Liver (tissue), 3 donors: ENCODE results near the gene ACLY.

Source experiments
- EGR1 ChIP-seq, 2 donors: IDR thresholded peaks; 2 replicates each; pipeline ENCODE4 v1.6.1; 2016 to 2018; ENCODE audit warnings: antibody characterized with exemption in 2 of 2, low read depth in 2 of 2
- JUND ChIP-seq, 2 donors: IDR thresholded peaks; 2 replicates each; pipeline ENCODE4 v1.6.1; 2016; ENCODE audit warnings: antibody characterized with exemption in 2 of 2
- NR2F2 ChIP-seq: IDR thresholded peaks from 2 replicates; pipeline ENCODE4 v1.6.1; 2016; ENCODE audit warnings: antibody characterized with exemption
- TAF1 ChIP-seq: conservative IDR thresholded peaks from 2 replicates; pipeline ENCODE4 v1.6.1; 2016; ENCODE audit warnings: antibody characterized with exemption, mild to moderate bottlenecking
- TF ChIP-seq, protein P1 (sequence below): fragments of 150-350 bp; IDR thresholded peaks from 2 replicates; pipeline ENCODE4 v1.5.1; 2017; ENCODE audit warnings: improper control_type of control experiment, low read depth, low read length; ENCODE audit not compliant: missing input control
- donor health status: healthy.
- donor health status: healthy.

DNA sequence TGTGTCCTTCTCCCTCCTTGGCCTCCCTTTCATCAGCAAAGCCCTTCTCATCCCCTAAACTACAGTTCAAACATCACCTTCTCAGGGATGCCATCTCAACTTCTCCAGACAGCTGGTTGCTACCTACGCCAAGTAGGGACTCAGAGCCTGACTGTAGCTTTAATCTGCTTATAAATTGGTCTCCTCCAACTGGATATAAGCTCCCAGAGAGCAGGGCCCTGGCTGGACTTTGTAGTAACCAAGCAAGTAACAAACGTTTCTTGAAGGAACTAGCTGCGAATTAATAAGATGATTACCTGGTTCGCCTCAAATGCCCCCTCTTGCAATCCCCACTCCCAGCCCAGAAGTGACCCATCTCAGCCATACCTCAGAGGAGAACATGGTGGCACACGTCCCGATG is 36.0 kb downstream of the ACLY start:
- TF ChIP-seq, protein P1, sequence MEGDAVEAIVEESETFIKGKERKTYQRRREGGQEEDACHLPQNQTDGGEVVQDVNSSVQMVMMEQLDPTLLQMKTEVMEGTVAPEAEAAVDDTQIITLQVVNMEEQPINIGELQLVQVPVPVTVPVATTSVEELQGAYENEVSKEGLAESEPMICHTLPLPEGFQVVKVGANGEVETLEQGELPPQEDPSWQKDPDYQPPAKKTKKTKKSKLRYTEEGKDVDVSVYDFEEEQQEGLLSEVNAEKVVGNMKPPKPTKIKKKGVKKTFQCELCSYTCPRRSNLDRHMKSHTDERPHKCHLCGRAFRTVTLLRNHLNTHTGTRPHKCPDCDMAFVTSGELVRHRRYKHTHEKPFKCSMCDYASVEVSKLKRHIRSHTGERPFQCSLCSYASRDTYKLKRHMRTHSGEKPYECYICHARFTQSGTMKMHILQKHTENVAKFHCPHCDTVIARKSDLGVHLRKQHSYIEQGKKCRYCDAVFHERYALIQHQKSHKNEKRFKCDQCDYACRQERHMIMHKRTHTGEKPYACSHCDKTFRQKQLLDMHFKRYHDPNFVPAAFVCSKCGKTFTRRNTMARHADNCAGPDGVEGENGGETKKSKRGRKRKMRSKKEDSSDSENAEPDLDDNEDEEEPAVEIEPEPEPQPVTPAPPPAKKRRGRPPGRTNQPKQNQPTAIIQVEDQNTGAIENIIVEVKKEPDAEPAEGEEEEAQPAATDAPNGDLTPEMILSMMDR, result no peak
- no peak for TF ChIP-seq EGR1 (IDR thresholded peaks at IDR 0.05; ENCODE audit: low read depth in 2 of 2)
- TF ChIP-seq JUND (IDR thresholded peaks at IDR 0.05), result no peak
- no peak for TF ChIP-seq NR2F2
- TF ChIP-seq TAF1, result no peak
